WTC11 (cell line): ENCODE data around the gene SYNGR2. TPM values are rescaled to one million over a fixed set of nuclear protein-coding genes. Genes with fewer than 3 reads are reported as not detected.

Experiments used
- ATF3 ChIP-seq: sonication (generic); formaldehyde crosslinking; conservative IDR thresholded peaks from 2 replicates; pipeline ENCODE4 v1.8.1; 2022; ENCODE audit warnings: mild to moderate bottlenecking, missing genetic modification reagents
- ATF6 ChIP-seq: sonication (generic); formaldehyde crosslinking; IDR thresholded peaks from 2 replicates; pipeline ENCODE4 v1.8.1; 2023; ENCODE audit warnings: mild to moderate bottlenecking, missing genetic modification reagents
- CBFB ChIP-seq: sonication (generic); formaldehyde crosslinking; IDR thresholded peaks from 2 replicates; pipeline ENCODE4 v1.8.1; 2022; ENCODE audit warnings: mild to moderate bottlenecking, low read depth, missing genetic modification reagents
- EMX1 ChIP-seq: fragments of 250-450 bp; sonication (Bioruptor Pico); IDR thresholded peaks from 2 replicates; pipeline ENCODE4 v1.8.0; 2021; ENCODE audit warnings: mild to moderate bottlenecking
- FOXK1 ChIP-seq: sonication (generic); formaldehyde crosslinking; IDR thresholded peaks from 2 replicates; pipeline ENCODE4 v1.8.0; 2022; ENCODE audit warnings: mild to moderate bottlenecking, moderate library complexity, missing genetic modification reagents
- GRHL2 ChIP-seq: fragments of 250-450 bp; sonication (Bioruptor Pico); IDR thresholded peaks from 2 replicates; pipeline ENCODE4 v1.8.0; 2022; ENCODE audit warnings: mild to moderate bottlenecking, moderate library complexity; ENCODE audit not compliant: insufficient replicate concordance, severe bottlenecking
- IRF1 ChIP-seq: sonication (generic); formaldehyde crosslinking; IDR thresholded peaks from 2 replicates; pipeline ENCODE4 v1.8.0; 2023; ENCODE audit warnings: missing genetic modification reagents
- NFATC4 ChIP-seq: fragments of 250-450 bp; sonication (Bioruptor Pico); IDR thresholded peaks from 2 replicates; pipeline ENCODE4 v1.9.0; 2021; ENCODE audit warnings: mild to moderate bottlenecking
- NFE2L1 ChIP-seq: sonication (generic); formaldehyde crosslinking; IDR thresholded peaks from 2 replicates; pipeline ENCODE4 v1.8.1; 2023; ENCODE audit warnings: missing genetic modification reagents
- NR2C2 ChIP-seq: sonication (generic); formaldehyde crosslinking; IDR thresholded peaks from 2 replicates; pipeline ENCODE4 v1.8.0; 2022; ENCODE audit warnings: mild to moderate bottlenecking, missing genetic modification reagents
- NR3C1 ChIP-seq: sonication (generic); formaldehyde crosslinking; conservative IDR thresholded peaks from 2 replicates; pipeline ENCODE4 v1.8.1; 2023; ENCODE audit warnings: low read depth, mild to moderate bottlenecking, missing genetic modification reagents
- RELA ChIP-seq: sonication (generic); formaldehyde crosslinking; IDR thresholded peaks from 2 replicates; pipeline ENCODE4 v1.8.1; 2022; ENCODE audit warnings: missing genetic modification reagents, mild to moderate bottlenecking, borderline replicate concordance
- RORB ChIP-seq: fragments of 250-450 bp; sonication (Bioruptor Pico); IDR thresholded peaks from 2 replicates; pipeline ENCODE4 v1.9.0; 2021; ENCODE audit warnings: mild to moderate bottlenecking
- SMAD4 ChIP-seq: sonication (generic); formaldehyde crosslinking; IDR thresholded peaks from 2 replicates; pipeline ENCODE4 v1.8.0; 2022; ENCODE audit warnings: mild to moderate bottlenecking, missing genetic modification reagents
- TP53 ChIP-seq: sonication (generic); formaldehyde crosslinking; IDR thresholded peaks from 2 replicates; pipeline ENCODE4 v1.8.1; 2023; ENCODE audit warnings: mild to moderate bottlenecking, missing genetic modification reagents
- ZMAT4 ChIP-seq: fragments of 250-450 bp; sonication (Bioruptor Pico); IDR thresholded peaks from 2 replicates; pipeline ENCODE4 v1.9.0; 2021; ENCODE audit warnings: mild to moderate bottlenecking
- ZNF416 ChIP-seq: fragments of 250-450 bp; sonication (Bioruptor Pico); IDR thresholded peaks from 2 replicates; pipeline ENCODE4 v1.9.0; 2021; ENCODE audit warnings: mild to moderate bottlenecking, inconsistent platforms
- ZNF671 ChIP-seq: fragments of 250-450 bp; sonication (Bioruptor Pico); IDR thresholded peaks from 2 replicates; pipeline ENCODE4 v1.8.0; 2021; ENCODE audit warnings: mild to moderate bottlenecking
- total RNA-seq: library from RNA; stranded (reverse); gene quantifications from 3 replicates; pipeline ENCODE4 v1.2.3, GENCODE V29; 2021
- TF ChIP-seq, protein P1 (sequence below): sonication (generic); formaldehyde crosslinking; IDR thresholded peaks from 2 replicates; pipeline ENCODE4 v1.8.0; 2022; ENCODE audit warnings: mild to moderate bottlenecking, missing genetic modification reagents
- TF ChIP-seq, protein P2 (sequence below): fragments of 250-450 bp; sonication (Bioruptor Pico); IDR thresholded peaks from 2 replicates; pipeline ENCODE4 v1.9.0; 2021; ENCODE audit warnings: mild to moderate bottlenecking
- TF ChIP-seq, protein P3 (sequence below): sonication (generic); formaldehyde crosslinking; IDR thresholded peaks from 2 replicates; pipeline ENCODE4 v1.8.1; 2022; ENCODE audit warnings: mild to moderate bottlenecking, moderate library complexity, missing genetic modification reagents
- TF ChIP-seq, protein P4 (sequence below): sonication (generic); formaldehyde crosslinking; IDR thresholded peaks from 2 replicates; pipeline ENCODE4 v1.8.1; 2023; ENCODE audit warnings: mild to moderate bottlenecking, moderate library complexity, missing genetic modification reagents
- TF ChIP-seq, protein P5 (sequence below): sonication (generic); formaldehyde crosslinking; IDR thresholded peaks from 2 replicates; pipeline ENCODE4 v1.8.1; 2023; ENCODE audit warnings: mild to moderate bottlenecking, missing genetic modification reagents, moderate library complexity
- TF ChIP-seq, protein P6 (sequence below): sonication (generic); formaldehyde crosslinking; IDR thresholded peaks from 2 replicates; pipeline ENCODE4 v1.8.0; 2022; ENCODE audit warnings: mild to moderate bottlenecking, missing genetic modification reagents
- TF ChIP-seq, protein P7 (sequence below): sonication (generic); formaldehyde crosslinking; IDR thresholded peaks from 2 replicates; pipeline ENCODE4 v1.8.1; 2023; ENCODE audit warnings: mild to moderate bottlenecking, missing genetic modification reagents

The SYNGR2 gene
- total RNA-seq, 1 experiment from 2014 or later, result 47.7 TPM

DNA sequence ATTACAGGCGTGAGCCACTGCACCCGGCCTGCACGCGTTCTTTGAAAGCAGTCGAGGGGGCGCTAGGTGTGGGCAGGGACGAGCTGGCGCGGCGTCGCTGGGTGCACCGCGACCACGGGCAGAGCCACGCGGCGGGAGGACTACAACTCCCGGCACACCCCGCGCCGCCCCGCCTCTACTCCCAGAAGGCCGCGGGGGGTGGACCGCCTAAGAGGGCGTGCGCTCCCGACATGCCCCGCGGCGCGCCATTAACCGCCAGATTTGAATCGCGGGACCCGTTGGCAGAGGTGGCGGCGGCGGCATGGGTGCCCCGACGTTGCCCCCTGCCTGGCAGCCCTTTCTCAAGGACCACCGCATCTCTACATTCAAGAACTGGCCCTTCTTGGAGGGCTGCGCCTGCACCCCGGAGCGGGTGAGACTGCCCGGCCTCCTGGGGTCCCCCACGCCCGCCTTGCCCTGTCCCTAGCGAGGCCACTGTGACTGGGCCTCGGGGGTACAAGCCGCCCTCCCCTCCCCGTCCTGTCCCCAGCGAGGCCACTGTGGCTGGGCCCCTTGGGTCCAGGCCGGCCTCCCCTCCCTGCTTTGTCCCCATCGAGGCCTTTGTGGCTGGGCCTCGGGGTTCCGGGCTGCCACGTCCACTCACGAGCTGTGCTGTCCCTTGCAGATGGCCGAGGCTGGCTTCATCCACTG, 45.8 kb downstream of the SYNGR2 start, which contains the start of gene BIRC5 (continued):
- TF ChIP-seq, protein P1, sequence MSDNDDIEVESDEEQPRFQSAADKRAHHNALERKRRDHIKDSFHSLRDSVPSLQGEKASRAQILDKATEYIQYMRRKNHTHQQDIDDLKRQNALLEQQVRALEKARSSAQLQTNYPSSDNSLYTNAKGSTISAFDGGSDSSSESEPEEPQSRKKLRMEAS (CRISPR knock-in tag), result peak; percentile 98
- TF ChIP-seq, protein P2, sequence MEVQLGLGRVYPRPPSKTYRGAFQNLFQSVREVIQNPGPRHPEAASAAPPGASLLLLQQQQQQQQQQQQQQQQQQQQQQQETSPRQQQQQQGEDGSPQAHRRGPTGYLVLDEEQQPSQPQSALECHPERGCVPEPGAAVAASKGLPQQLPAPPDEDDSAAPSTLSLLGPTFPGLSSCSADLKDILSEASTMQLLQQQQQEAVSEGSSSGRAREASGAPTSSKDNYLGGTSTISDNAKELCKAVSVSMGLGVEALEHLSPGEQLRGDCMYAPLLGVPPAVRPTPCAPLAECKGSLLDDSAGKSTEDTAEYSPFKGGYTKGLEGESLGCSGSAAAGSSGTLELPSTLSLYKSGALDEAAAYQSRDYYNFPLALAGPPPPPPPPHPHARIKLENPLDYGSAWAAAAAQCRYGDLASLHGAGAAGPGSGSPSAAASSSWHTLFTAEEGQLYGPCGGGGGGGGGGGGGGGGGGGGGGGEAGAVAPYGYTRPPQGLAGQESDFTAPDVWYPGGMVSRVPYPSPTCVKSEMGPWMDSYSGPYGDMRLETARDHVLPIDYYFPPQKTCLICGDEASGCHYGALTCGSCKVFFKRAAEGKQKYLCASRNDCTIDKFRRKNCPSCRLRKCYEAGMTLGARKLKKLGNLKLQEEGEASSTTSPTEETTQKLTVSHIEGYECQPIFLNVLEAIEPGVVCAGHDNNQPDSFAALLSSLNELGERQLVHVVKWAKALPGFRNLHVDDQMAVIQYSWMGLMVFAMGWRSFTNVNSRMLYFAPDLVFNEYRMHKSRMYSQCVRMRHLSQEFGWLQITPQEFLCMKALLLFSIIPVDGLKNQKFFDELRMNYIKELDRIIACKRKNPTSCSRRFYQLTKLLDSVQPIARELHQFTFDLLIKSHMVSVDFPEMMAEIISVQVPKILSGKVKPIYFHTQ (CRISPR knock-in tag), result no peak
- TF ChIP-seq, protein P3, sequence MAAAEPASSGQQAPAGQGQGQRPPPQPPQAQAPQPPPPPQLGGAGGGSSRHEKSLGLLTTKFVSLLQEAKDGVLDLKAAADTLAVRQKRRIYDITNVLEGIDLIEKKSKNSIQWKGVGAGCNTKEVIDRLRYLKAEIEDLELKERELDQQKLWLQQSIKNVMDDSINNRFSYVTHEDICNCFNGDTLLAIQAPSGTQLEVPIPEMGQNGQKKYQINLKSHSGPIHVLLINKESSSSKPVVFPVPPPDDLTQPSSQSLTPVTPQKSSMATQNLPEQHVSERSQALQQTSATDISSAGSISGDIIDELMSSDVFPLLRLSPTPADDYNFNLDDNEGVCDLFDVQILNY (CRISPR knock-in tag), result peak; percentile 92; the same call in 1 of the 2 replicates
- TF ChIP-seq, protein P4, sequence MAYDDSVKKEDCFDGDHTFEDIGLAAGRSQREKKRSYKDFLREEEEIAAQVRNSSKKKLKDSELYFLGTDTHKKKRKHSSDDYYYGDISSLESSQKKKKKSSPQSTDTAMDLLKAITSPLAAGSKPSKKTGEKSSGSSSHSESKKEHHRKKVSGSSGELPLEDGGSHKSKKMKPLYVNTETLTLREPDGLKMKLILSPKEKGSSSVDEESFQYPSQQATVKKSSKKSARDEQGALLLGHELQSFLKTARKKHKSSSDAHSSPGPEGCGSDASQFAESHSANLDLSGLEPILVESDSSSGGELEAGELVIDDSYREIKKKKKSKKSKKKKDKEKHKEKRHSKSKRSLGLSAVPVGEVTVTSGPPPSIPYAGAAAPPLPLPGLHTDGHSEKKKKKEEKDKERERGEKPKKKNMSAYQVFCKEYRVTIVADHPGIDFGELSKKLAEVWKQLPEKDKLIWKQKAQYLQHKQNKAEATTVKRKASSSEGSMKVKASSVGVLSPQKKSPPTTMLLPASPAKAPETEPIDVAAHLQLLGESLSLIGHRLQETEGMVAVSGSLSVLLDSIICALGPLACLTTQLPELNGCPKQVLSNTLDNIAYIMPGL (CRISPR knock-in tag), result peak; percentile 53; the same call in 1 of the 2 replicates
- TF ChIP-seq CBFB (CRISPR knock-in tag) (peak; percentile 56; the same call in 1 of the 2 replicates), TP53 (CRISPR knock-in tag) (no peak), EMX1 (CRISPR knock-in tag) (no peak), ZMAT4 (CRISPR knock-in tag) (no peak), NR3C1 (CRISPR knock-in tag) (0 out of 2 replicates have a peak, but pooled peaks have one; percentile 35), ZNF671 (CRISPR knock-in tag) (no peak), ZNF416 (CRISPR knock-in tag) (no peak), RELA (CRISPR knock-in tag) (no peak), ATF3 (no peak), ATF6 (CRISPR knock-in tag) (no peak), NR2C2 (CRISPR knock-in tag) (0 out of 2 replicates have a peak, but pooled peaks have one; percentile 44), SMAD4 (CRISPR knock-in tag) (no peak), GRHL2 (CRISPR knock-in tag) (no peak), FOXK1 (CRISPR knock-in tag) (peak; percentile 75), NFATC4 (no peak), NFE2L1 (CRISPR knock-in tag) (peak; percentile 91; the same call in 1 of the 2 replicates), IRF1 (CRISPR knock-in tag) (peak; percentile 52; the same call in 1 of the 2 replicates), RORB (CRISPR knock-in tag) (no peak)
- TF ChIP-seq, protein P5, sequence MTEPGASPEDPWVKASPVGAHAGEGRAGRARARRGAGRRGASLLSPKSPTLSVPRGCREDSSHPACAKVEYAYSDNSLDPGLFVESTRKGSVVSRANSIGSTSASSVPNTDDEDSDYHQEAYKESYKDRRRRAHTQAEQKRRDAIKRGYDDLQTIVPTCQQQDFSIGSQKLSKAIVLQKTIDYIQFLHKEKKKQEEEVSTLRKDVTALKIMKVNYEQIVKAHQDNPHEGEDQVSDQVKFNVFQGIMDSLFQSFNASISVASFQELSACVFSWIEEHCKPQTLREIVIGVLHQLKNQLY (CRISPR knock-in tag), result no peak
- TF ChIP-seq, protein P6, sequence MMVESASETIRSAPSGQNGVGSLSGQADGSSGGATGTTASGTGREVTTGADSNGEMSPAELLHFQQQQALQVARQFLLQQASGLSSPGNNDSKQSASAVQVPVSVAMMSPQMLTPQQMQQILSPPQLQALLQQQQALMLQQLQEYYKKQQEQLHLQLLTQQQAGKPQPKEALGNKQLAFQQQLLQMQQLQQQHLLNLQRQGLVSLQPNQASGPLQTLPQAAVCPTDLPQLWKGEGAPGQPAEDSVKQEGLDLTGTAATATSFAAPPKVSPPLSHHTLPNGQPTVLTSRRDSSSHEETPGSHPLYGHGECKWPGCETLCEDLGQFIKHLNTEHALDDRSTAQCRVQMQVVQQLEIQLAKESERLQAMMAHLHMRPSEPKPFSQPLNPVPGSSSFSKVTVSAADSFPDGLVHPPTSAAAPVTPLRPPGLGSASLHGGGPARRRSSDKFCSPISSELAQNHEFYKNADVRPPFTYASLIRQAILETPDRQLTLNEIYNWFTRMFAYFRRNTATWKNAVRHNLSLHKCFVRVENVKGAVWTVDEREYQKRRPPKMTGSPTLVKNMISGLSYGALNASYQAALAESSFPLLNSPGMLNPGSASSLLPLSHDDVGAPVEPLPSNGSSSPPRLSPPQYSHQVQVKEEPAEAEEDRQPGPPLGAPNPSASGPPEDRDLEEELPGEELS, result peak; percentile 89
- TF ChIP-seq, protein P7, sequence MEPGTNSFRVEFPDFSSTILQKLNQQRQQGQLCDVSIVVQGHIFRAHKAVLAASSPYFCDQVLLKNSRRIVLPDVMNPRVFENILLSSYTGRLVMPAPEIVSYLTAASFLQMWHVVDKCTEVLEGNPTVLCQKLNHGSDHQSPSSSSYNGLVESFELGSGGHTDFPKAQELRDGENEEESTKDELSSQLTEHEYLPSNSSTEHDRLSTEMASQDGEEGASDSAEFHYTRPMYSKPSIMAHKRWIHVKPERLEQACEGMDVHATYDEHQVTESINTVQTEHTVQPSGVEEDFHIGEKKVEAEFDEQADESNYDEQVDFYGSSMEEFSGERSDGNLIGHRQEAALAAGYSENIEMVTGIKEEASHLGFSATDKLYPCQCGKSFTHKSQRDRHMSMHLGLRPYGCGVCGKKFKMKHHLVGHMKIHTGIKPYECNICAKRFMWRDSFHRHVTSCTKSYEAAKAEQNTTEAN, result no peak
